Mucosa of descending colon (tissue), 3 donors: ENCODE data around the gene SH3RF2. TPM values are rescaled to one million over a fixed set of nuclear protein-coding genes. Genes with fewer than 3 reads are reported as not detected.
A peak's percentile ranks its signal among the peaks of the same experiment; 100 is the strongest.

Experiments used
- ATAC-seq: fragments of 200-7000 bp; cut with Tn5 transposase; one replicate; pipeline ENCODE4 v1.9.1; 2020; ENCODE audit warnings: mild to moderate bottlenecking, moderate library complexity
- DNase-seq, 3 donors: peaks; one replicate each; pipeline ENCODE4 v3.0.0-alpha.2; 2020
- H3K36me3 ChIP-seq: fragments of 200-600 bp; one replicate; pipeline ENCODE4 v1.8.0; 2021; ENCODE audit warnings: low read depth, mild to moderate bottlenecking
- H3K4me1 ChIP-seq: fragments of 200-600 bp; one replicate; pipeline ENCODE4 v1.8.0; 2021; ENCODE audit warnings: low read depth, mild to moderate bottlenecking
- H3K4me3 ChIP-seq: fragments of 200-600 bp; one replicate; pipeline ENCODE4 v1.8.0; 2021; ENCODE audit warnings: mild to moderate bottlenecking
- H3K9me3 ChIP-seq: fragments of 200-600 bp; one replicate; pipeline ENCODE4 v1.8.0; 2021; ENCODE audit warnings: mild to moderate bottlenecking
- intact Hi-C, 2 donors: fragments of 100-400 bp; cut with DNase I in 1 of 2; cut with micrococcal nuclease in 1 of 2; formaldehyde crosslinking; loops; one replicate each; pipeline versions ENCODE4 v1.11.0 to v1.11.1; 2022; cut with DNase I, micrococcal nuclease
- total RNA-seq, 3 donors: library from RNA; stranded (reverse); fragmentation: NEBNext Ultra II Directional in 2 of 3; extraction: Animal tissue kit (Norgen Biotek cat#: 25700) in 2 of 3; gene quantifications; one replicate each; pipeline versions ENCODE4 v1.2.1 to v1.2.4, GENCODE V29; 2021 to 2023
- TF ChIP-seq, protein P1 (sequence below): fragments of 200-600 bp; IDR thresholded peaks from one replicate; pipeline ENCODE4 v1.8.0; 2022; ENCODE audit warnings: antibody characterized with exemption, mild to moderate bottlenecking
- donor health status: DM: no; HTN: no; CAD: no; lungs with moderate emphysema.
- donor health status: DM: no; HTN: no; CAD: no.
- donor health status: DM: no; HTN: yes; CAD: no.

The SH3RF2 gene
- total RNA-seq, 3 donors from 2014 or later: 36.8 to 99.7 (median 61.5) TPM

DNA sequence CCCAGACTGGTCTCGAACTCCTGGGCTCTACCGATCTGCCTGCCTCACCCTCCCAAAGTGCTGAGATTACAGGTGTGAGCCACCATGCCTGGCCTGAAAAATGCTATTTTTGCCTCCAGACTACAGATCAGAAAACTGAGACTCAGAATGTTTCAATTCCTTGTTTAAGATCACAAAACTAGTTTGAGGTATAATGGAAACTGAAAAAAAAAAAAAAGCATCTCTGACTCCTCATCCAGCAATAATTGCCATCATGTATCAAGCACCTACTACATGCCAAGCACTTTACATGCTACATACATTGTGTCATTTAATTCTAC is 133.4 kb downstream of the SH3RF2 start:
- H3K4me3 ChIP-seq: no peak overlapping the region
- no peaks in the 10 kb centered on the region for H3K9me3 ChIP-seq
- intact Hi-C loops: no loop called here
- DNase-seq (no peak), ATAC-seq (no peak)
- H3K36me3 ChIP-seq: peaks cover 2% of the 10 kb centered on the region
- no peaks in the 10 kb centered on the region for H3K4me1 ChIP-seq
- TF ChIP-seq, protein P1, sequence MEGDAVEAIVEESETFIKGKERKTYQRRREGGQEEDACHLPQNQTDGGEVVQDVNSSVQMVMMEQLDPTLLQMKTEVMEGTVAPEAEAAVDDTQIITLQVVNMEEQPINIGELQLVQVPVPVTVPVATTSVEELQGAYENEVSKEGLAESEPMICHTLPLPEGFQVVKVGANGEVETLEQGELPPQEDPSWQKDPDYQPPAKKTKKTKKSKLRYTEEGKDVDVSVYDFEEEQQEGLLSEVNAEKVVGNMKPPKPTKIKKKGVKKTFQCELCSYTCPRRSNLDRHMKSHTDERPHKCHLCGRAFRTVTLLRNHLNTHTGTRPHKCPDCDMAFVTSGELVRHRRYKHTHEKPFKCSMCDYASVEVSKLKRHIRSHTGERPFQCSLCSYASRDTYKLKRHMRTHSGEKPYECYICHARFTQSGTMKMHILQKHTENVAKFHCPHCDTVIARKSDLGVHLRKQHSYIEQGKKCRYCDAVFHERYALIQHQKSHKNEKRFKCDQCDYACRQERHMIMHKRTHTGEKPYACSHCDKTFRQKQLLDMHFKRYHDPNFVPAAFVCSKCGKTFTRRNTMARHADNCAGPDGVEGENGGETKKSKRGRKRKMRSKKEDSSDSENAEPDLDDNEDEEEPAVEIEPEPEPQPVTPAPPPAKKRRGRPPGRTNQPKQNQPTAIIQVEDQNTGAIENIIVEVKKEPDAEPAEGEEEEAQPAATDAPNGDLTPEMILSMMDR: no peak

DNA sequence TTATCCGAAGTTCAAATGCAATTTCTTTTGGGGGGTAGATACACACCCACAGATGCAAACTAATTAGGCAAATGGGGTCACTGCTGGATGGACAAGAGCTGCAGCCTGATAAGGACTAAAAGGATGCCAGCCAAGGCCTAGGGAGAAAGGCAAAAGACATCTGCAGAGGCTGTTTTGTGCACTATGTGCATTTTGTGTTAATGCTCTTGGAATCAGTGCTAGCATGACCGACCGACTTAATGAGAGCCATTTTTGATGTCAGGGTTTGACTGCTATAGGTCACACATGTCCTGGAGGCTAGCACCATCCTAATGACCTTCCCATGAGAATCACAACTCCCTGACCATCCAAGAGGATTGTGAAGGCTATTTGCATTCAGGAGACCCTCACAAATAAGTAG is 134.4 kb downstream of the SH3RF2 start:
- ATAC-seq (no peak), DNase-seq (no peak)
- Histone ChIP-seq H3K4me1 (no peaks in the 10 kb centered on the region), H3K36me3 (no peaks in the 10 kb centered on the region), H3K9me3 (no peaks in the 10 kb centered on the region), H3K4me3 (no peak overlapping the region)
- TF ChIP-seq, protein P1: no peak
- intact Hi-C loops: no loop called here

DNA sequence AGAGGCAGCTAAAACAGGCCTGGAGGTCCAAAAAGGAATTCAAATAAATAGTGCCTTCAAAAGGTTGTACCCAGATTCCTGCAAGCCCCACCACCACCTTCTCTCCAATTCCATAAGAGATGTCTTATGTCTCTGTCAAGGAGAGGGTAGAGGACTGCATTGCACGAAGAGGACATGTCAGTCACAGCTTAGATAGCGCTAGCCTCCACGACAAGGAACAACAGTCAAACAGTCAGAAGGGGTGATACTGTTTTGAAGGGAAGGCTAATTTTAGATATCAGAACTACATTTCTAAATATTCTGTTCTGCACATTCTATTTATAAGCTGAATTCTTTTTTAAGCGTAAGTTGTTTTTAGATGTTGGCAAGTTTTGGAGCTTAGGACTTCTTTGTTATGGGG is 134.8 kb downstream of the SH3RF2 start:
- no peaks in the 10 kb centered on the region for H3K9me3 ChIP-seq
- DNase-seq (no peak), ATAC-seq (no peak)
- H3K4me1 ChIP-seq: no peaks in the 10 kb centered on the region
- TF ChIP-seq, protein P1: no peak
- intact Hi-C loops: no loop called here
- no peaks in the 10 kb centered on the region for H3K36me3 ChIP-seq
- no peak overlapping the region for H3K4me3 ChIP-seq

DNA sequence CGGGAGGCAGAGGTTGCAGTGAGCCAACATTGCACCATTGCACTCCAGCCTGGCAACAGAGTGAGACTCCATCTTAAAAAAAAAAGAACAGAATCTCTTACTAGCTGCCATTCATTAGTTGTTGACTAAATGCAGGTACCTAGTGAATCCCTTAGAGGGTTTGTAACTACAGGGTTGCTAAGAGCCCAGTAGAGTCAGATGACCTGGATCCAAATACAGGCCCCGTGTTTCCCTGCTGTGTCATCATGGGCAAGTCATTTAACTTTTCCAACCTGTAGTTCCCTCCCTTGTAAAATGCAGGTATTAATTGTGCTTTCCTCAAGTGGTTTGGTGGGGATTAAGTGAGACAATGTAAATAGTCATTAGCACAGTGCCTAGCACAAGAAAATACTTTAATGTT is 136.2 kb downstream of the SH3RF2 start:
- TF ChIP-seq, protein P1: no peak
- H3K36me3 ChIP-seq: no peaks in the 10 kb centered on the region
- no peak for ATAC-seq
- intact Hi-C loops: no loop called here
- no peaks in the 10 kb centered on the region for H3K9me3 ChIP-seq
- H3K4me3 ChIP-seq: no peak overlapping the region
- no peaks in the 10 kb centered on the region for H3K4me1 ChIP-seq
- no peak for DNase-seq

DNA sequence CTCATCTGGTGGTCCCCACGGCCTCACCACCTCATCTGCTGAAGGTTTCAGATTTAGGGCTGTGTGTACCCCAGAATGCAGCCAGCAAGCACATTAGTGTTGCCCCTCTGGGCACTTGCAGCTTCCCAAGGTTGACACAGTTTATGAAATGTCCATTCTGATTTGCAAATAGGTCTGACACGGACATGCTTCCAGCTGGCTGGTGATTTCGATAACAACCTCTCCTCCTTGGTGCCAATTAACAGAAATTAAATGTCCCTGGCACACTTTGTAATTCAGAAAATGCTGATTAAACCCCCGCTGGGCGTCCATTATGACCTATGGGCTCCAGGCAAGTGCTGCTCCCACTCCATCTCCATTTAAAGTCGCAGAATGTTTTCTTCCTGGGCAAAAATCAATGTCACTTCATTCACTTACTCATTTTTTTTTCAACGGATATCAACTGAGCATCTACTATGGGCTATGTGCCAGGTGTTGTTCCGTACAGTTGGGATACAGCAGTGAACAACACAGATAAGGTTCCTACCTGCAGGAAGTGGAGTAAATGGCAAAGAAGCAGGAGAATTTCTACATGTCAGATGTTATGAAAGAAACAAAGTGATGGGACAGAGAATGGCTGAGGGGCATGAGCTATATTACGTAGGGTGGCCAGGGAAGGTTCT is 137.0 kb downstream of the SH3RF2 start:
- Histone ChIP-seq H3K36me3 (no peaks in the 10 kb centered on the region), H3K4me3 (no peak overlapping the region), H3K9me3 (no peaks in the 10 kb centered on the region), H3K4me1 (no peaks in the 10 kb centered on the region)
- TF ChIP-seq, protein P1: no peak
- DNase-seq (peak in 1 of 3 donors; percentile 18), ATAC-seq (peak; percentile 27)
- intact Hi-C loops: no loop called here

DNA sequence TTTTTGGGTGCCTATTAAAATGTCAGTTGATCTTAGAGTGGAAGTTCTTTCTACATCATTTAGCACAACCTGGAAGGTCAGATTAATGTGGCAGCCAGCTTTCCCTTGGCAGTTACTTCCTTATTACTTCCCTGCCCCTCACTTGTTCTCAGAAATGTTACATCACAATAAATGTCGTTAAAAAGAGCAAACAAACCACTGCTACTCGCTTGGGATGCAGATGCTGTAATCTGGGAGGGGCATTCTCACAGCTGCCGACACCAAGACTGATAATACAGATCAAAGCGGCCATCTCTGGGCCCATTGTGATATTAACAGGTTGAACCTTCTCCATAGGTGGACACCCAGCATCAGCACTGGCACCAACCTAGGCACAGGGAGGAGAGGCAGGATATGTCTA is 139.7 kb downstream of the SH3RF2 start:
- Histone ChIP-seq H3K36me3 (no peaks in the 10 kb centered on the region), H3K9me3 (no peaks in the 10 kb centered on the region), H3K4me1 (no peaks in the 10 kb centered on the region), H3K4me3 (no peak overlapping the region)
- TF ChIP-seq, protein P1: no peak
- peak; percentile 93 for ATAC-seq
- DNase-seq: peak; percentile 42 to 63 (median 49)
- intact Hi-C loops: no loop called here
